Upper lobe of right lung (tissue), 1 donor: ENCODE measurements around the gene STRADB. TPM values are rescaled to one million over a fixed set of nuclear protein-coding genes. Genes with fewer than 3 reads are reported as not detected.

ENCODE experiments used
- ATAC-seq: fragments of 200-7000 bp; cut with Tn5 transposase; one replicate; pipeline ENCODE4 v1.9.1; 2020; ENCODE audit warnings: mild to moderate bottlenecking, moderate library complexity
- DNase-seq: peaks from one replicate; pipeline ENCODE4 v3.0.0-alpha.2; 2020
- H3K27ac ChIP-seq: fragments of 200-600 bp; one replicate; pipeline ENCODE4 v1.8.0; 2022
- H3K27me3 ChIP-seq: fragments of 200-600 bp; one replicate; pipeline ENCODE4 v1.8.0; 2022; ENCODE audit warnings: mild to moderate bottlenecking
- H3K36me3 ChIP-seq: fragments of 200-600 bp; one replicate; pipeline ENCODE4 v1.8.0; 2022
- H3K4me1 ChIP-seq: fragments of 200-600 bp; one replicate; pipeline ENCODE4 v1.8.0; 2022
- H3K4me3 ChIP-seq: fragments of 200-600 bp; one replicate; pipeline ENCODE4 v1.8.0; 2022; ENCODE audit warnings: mild to moderate bottlenecking
- H3K9me3 ChIP-seq: fragments of 200-600 bp; one replicate; pipeline ENCODE4 v1.8.0; 2022
- CTCF ChIP-seq: fragments of 200-600 bp; IDR thresholded peaks from one replicate; pipeline ENCODE4 v1.8.0; 2022; ENCODE audit warnings: antibody characterized with exemption
- intact Hi-C: fragments of 100-400 bp; cut with DNase I; formaldehyde crosslinking; loops from one replicate; pipeline ENCODE4 v1.11.0; 2022
- total RNA-seq: library from RNA; stranded (reverse); fragmentation: NEBNext Ultra II Directional; extraction: Animal tissue kit (Norgen Biotek cat#: 25700); gene quantifications from one replicate; pipeline ENCODE4 v1.2.1, GENCODE V29; 2021
- donor health status: DM: no; HTN: yes; CAD: no; lungs with severe emphysema.

The STRADB gene
- total RNA-seq, 1 donor from 2014 or later = 18.9 TPM

- intact Hi-C loops = no loop called here
Measured at GRCh38 chr2:201500534-201500933, 49.0 kb downstream of the STRADB start.

GRCh38 chr2:201502713-201503112 is 51.2 kb downstream of the STRADB start:
- Histone ChIP-seq H3K27me3 (no peaks in the 10 kb centered on the region), H3K4me1 (no peaks in the 10 kb centered on the region), H3K27ac (no peak overlapping the region), H3K4me3 (no peak overlapping the region), H3K36me3 (no peaks in the 10 kb centered on the region), H3K9me3 (no peaks in the 10 kb centered on the region)
- no peak for ATAC-seq
- TF ChIP-seq CTCF = no peak
- no peak for DNase-seq
- intact Hi-C loops = no loop called here

More at GRCh38 chr2:201500534-201500933, 49.0 kb downstream of the STRADB start:
- TF ChIP-seq CTCF = no peak
- Histone ChIP-seq H3K9me3 (no peaks in the 10 kb centered on the region), H3K36me3 (no peaks in the 10 kb centered on the region), H3K27me3 (no peaks in the 10 kb centered on the region), H3K4me1 (no peaks in the 10 kb centered on the region), H3K4me3 (no peak overlapping the region), H3K27ac (no peak overlapping the region)
- no peak for ATAC-seq
- DNase-seq = no peak

- TF ChIP-seq CTCF = no peak
- no peak for ATAC-seq
- intact Hi-C loops = no loop called here
Measured at GRCh38 chr2:201507725-201508124, 56.2 kb downstream of the STRADB start.

GRCh38 chr2:201513271-201513670 is 61.7 kb downstream of the STRADB start:
- H3K4me1 ChIP-seq = no peaks in the 10 kb centered on the region
- no peak for DNase-seq
- no peak overlapping the region for H3K27ac ChIP-seq
- no peaks in the 10 kb centered on the region for H3K36me3 ChIP-seq
- intact Hi-C loops = no loop called here
- H3K27me3 ChIP-seq = no peaks in the 10 kb centered on the region
- ATAC-seq = no peak
- H3K4me3 ChIP-seq = no peak overlapping the region
- no peaks in the 10 kb centered on the region for H3K9me3 ChIP-seq
- TF ChIP-seq CTCF = no peak

More at GRCh38 chr2:201507725-201508124, 56.2 kb downstream of the STRADB start:
- H3K9me3 ChIP-seq = no peaks in the 10 kb centered on the region
- H3K36me3 ChIP-seq = no peaks in the 10 kb centered on the region
- no peak overlapping the region for H3K27ac ChIP-seq
- DNase-seq = no peak
- no peaks in the 10 kb centered on the region for H3K4me1 ChIP-seq
- H3K27me3 ChIP-seq = no peaks in the 10 kb centered on the region
- H3K4me3 ChIP-seq = no peak overlapping the region

- TF ChIP-seq CTCF = no peak
- intact Hi-C loops = no loop called here
- no peak for DNase-seq
- no peaks in the 10 kb centered on the region for H3K27me3 ChIP-seq
- no peaks in the 10 kb centered on the region for H3K36me3 ChIP-seq
- H3K27ac ChIP-seq = no peak overlapping the region
- ATAC-seq = no peak
- no peaks in the 10 kb centered on the region for H3K9me3 ChIP-seq
- no peaks in the 10 kb centered on the region for H3K4me1 ChIP-seq
- H3K4me3 ChIP-seq = no peak overlapping the region
Measured at GRCh38 chr2:201515573-201516246, 64.2 kb downstream of the STRADB start.

GRCh38 chr2:201517094-201517493 is 65.6 kb downstream of the STRADB start:
- Histone ChIP-seq H3K4me3 (no peak overlapping the region), H3K9me3 (no peaks in the 10 kb centered on the region), H3K36me3 (no peaks in the 10 kb centered on the region), H3K27ac (no peak overlapping the region), H3K4me1 (no peaks in the 10 kb centered on the region), H3K27me3 (no peaks in the 10 kb centered on the region)
- intact Hi-C loops = no loop called here
- DNase-seq (no peak), ATAC-seq (no peak)
- no peak for TF ChIP-seq CTCF
